Measurements from ENCODE around the gene WDFY3.

The WDFY3 gene

DNA sequence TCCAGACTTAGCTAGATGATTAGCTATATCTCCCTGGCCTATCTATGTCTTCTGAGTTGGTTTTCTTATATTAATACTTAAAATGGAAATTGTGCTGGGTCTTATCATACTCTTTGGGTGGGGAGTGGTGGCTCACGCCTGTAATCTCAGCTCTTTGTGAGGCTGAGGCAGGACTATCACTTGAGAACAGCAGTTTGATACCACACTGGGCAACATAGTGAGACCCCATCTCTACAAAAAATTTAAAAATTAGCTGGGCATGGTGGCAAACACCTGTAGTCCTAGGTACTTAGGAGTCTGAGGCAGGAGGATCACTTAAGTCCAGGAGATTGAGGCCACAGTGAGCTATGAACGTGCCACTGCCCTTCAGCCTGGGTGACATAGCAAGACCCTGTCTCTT, 30.4 kb downstream of the WDFY3 start:
- ChIA-PET POLR2A (no interaction called here), CTCF (no interaction called here)
- WGBS (ENCODE audit: insufficient coverage) = 100% methylated on average over 2 of the region's 2 CpGs
- H3K9me3 ChIP-seq (ENCODE audit: control extremely low read depth in 1 of 5, control insufficient read depth in 4 of 5, insufficient read depth in 2 of 5, low read depth in 1 of 5, low read length in 4 of 5) = peaks cover 0 to 10% (median 0%) of the 10 kb centered on the region in 5 experiments
- H3K4me1 ChIP-seq (ENCODE audit: control extremely low read depth in 1 of 4, control insufficient read depth in 4 of 4, insufficient read depth in 4 of 4, low read length in 3 of 4) = no peaks in the 10 kb centered on the region
- no peak overlapping the region for H3K27ac ChIP-seq (ENCODE audit: insufficient read depth in 1 of 2, low read depth in 1 of 2, low read length in 2 of 2, poor library complexity in 1 of 2, severe bottlenecking in 2 of 2)
- H3K27me3 ChIP-seq (replicated peaks in 2 of 5; ENCODE audit: control insufficient read depth in 4 of 5, insufficient read depth in 5 of 5, low read length in 4 of 5) = no peaks in the 10 kb centered on the region
- H3K4me3 ChIP-seq (ENCODE audit: control insufficient read depth in 1 of 7, extremely low read depth in 1 of 7, insufficient read depth in 4 of 7, low read depth in 2 of 7, low read length in 6 of 7) = no peak overlapping the region
- DNase-seq = no peak
- peaks cover 0 to 2% (median under 1%) of the 10 kb centered on the region in 4 experiments for H3K36me3 ChIP-seq (ENCODE audit: control insufficient read depth in 4 of 4, insufficient read depth in 4 of 4, low read length in 3 of 4)

DNA sequence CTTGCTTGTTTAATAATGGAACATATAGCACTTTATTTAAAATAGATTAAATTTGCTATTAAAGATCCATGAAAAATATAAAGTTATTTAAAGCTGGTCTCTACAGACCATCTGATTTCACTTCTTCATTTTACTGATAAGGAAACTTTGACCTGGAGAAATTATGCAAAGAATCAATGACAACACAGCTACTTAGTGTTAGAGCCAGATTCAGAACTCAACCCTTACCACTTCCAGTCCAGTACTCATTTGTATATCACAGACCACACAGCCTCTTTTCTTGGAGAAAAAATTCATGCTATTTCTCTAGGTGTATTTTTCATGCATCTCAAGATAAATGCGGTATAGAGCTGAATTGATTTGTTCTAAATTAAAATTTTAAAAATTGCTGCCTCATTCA, 34.0 kb downstream of the WDFY3 start:
- Histone ChIP-seq H3K36me3 (ENCODE audit: control insufficient read depth in 4 of 4, insufficient read depth in 4 of 4, low read length in 3 of 4) (peaks cover 0 to 4% (median under 1%) of the 10 kb centered on the region in 4 experiments), H3K4me1 (ENCODE audit: control extremely low read depth in 1 of 4, control insufficient read depth in 4 of 4, insufficient read depth in 4 of 4, low read length in 3 of 4) (no peaks in the 10 kb centered on the region), H3K27me3 (replicated peaks in 2 of 5; ENCODE audit: control insufficient read depth in 4 of 5, insufficient read depth in 5 of 5, low read length in 4 of 5) (no peaks in the 10 kb centered on the region), H3K9me3 (ENCODE audit: control extremely low read depth in 1 of 5, control insufficient read depth in 4 of 5, insufficient read depth in 2 of 5, low read depth in 1 of 5, low read length in 4 of 5) (no peaks in the 10 kb centered on the region), H3K4me3 (ENCODE audit: control insufficient read depth in 1 of 7, extremely low read depth in 1 of 7, insufficient read depth in 4 of 7, low read depth in 2 of 7, low read length in 6 of 7) (no peak overlapping the region), H3K27ac (ENCODE audit: insufficient read depth in 1 of 2, low read depth in 1 of 2, low read length in 2 of 2, poor library complexity in 1 of 2, severe bottlenecking in 2 of 2) (no peak overlapping the region)
- DNase-seq = no peak
- ChIA-PET CTCF (no interaction called here), POLR2A (no interaction called here)
- no CpG with 5 or more reads among the region's 1 CpG for WGBS (ENCODE audit: insufficient coverage)

DNA sequence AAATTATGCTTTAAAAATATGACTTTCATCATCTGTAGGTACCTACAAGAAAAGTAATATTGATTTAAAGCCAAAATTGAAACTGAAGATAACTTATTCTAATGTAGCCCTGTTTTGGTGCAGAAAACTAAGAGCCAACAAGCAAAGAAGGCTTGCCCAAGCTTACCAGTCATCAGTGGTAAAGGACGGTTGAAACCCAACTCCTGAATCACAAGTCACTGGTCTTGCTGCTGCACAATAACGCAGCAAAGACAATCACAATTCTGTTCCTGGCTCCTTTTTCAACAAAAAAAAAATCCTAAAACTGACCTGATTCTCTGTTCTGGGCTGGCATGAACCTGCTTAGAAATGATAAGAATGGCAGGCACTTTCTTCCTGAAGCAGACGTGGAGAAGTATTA, 34.5 kb downstream of the WDFY3 start:
- Histone ChIP-seq H3K27me3 (replicated peaks in 2 of 5; ENCODE audit: control insufficient read depth in 4 of 5, insufficient read depth in 5 of 5, low read length in 4 of 5) (no peaks in the 10 kb centered on the region), H3K4me3 (ENCODE audit: control insufficient read depth in 1 of 7, extremely low read depth in 1 of 7, insufficient read depth in 4 of 7, low read depth in 2 of 7, low read length in 6 of 7) (no peak overlapping the region), H3K36me3 (ENCODE audit: control insufficient read depth in 4 of 4, insufficient read depth in 4 of 4, low read length in 3 of 4) (peaks cover 0 to 4% (median under 1%) of the 10 kb centered on the region in 4 experiments), H3K27ac (ENCODE audit: insufficient read depth in 1 of 2, low read depth in 1 of 2, low read length in 2 of 2, poor library complexity in 1 of 2, severe bottlenecking in 2 of 2) (no peak overlapping the region), H3K9me3 (ENCODE audit: control extremely low read depth in 1 of 5, control insufficient read depth in 4 of 5, insufficient read depth in 2 of 5, low read depth in 1 of 5, low read length in 4 of 5) (no peaks in the 10 kb centered on the region), H3K4me1 (ENCODE audit: control extremely low read depth in 1 of 4, control insufficient read depth in 4 of 4, insufficient read depth in 4 of 4, low read length in 3 of 4) (no peaks in the 10 kb centered on the region)
- ChIA-PET CTCF (no interaction called here), POLR2A (no interaction called here)
- DNase-seq = no peak
- 100% methylated on average over 3 of the region's 3 CpGs for WGBS (ENCODE audit: insufficient coverage)

DNA sequence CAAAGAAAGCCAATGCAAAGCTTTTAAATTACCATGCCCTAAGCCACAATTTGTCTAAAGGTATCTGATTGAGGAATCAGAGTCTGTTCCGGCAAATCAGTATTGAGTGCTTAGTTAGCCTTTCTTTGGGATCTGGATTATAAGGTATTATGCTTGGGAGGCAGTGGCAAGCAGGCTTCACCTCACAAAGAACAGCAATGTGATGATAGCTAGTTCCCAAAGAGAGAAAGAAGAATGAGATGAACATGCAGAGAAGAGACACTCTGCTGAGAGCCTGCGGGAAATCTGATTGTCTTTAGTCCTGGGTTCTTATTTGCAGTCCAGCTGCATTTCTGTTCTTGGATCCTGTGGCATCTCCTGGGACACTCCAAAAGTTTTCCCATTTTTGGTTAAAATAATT, 35.2 kb downstream of the WDFY3 start:
- no peaks in the 10 kb centered on the region for H3K27me3 ChIP-seq (replicated peaks in 2 of 5; ENCODE audit: control insufficient read depth in 4 of 5, insufficient read depth in 5 of 5, low read length in 4 of 5)
- no peak for DNase-seq
- no peaks in the 10 kb centered on the region for H3K9me3 ChIP-seq (ENCODE audit: control extremely low read depth in 1 of 5, control insufficient read depth in 4 of 5, insufficient read depth in 2 of 5, low read depth in 1 of 5, low read length in 4 of 5)
- peaks cover 0 to 4% (median under 1%) of the 10 kb centered on the region in 4 experiments for H3K36me3 ChIP-seq (ENCODE audit: control insufficient read depth in 4 of 4, insufficient read depth in 4 of 4, low read length in 3 of 4)
- no peak overlapping the region for H3K4me3 ChIP-seq (ENCODE audit: control insufficient read depth in 1 of 7, extremely low read depth in 1 of 7, insufficient read depth in 4 of 7, low read depth in 2 of 7, low read length in 6 of 7)
- H3K4me1 ChIP-seq (ENCODE audit: control extremely low read depth in 1 of 4, control insufficient read depth in 4 of 4, insufficient read depth in 4 of 4, low read length in 3 of 4) = no peaks in the 10 kb centered on the region
- POLR2A ChIA-PET = no interaction called here
- CTCF ChIA-PET = no interaction called here
- no peak overlapping the region for H3K27ac ChIP-seq (ENCODE audit: insufficient read depth in 1 of 2, low read depth in 1 of 2, low read length in 2 of 2, poor library complexity in 1 of 2, severe bottlenecking in 2 of 2)
- WGBS (ENCODE audit: insufficient coverage) = 100% methylated on average over 1 of the region's 2 CpGs

DNA sequence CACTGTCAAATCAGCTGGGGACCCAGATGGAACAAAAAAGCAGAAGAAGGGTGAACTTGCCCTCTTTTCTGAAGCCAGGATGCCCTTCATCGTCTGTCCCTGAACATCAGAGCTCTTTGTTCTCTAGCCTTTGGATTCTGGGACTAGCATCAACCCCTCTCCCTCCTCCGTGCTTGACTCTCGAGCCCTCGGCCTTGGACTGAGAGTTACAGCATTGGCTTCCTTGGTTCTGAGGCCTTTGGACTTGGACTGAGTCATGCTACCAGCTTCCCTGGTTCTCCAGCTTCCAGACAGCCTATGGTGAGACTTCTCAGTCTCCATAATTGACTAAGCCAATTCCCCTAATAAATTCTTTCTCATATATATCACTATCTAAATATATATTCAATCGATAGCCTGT, 38.4 kb downstream of the WDFY3 start:
- 96% methylated on average over 4 of the region's 5 CpGs for WGBS (ENCODE audit: insufficient coverage)
- no peak for DNase-seq
- POLR2A ChIA-PET = no interaction called here
- Histone ChIP-seq H3K36me3 (ENCODE audit: control insufficient read depth in 4 of 4, insufficient read depth in 4 of 4, low read length in 3 of 4) (peaks cover 0 to 4% (median under 1%) of the 10 kb centered on the region in 4 experiments), H3K9me3 (ENCODE audit: control extremely low read depth in 1 of 5, control insufficient read depth in 4 of 5, insufficient read depth in 2 of 5, low read depth in 1 of 5, low read length in 4 of 5) (no peaks in the 10 kb centered on the region), H3K4me1 (ENCODE audit: control extremely low read depth in 1 of 4, control insufficient read depth in 4 of 4, insufficient read depth in 4 of 4, low read length in 3 of 4) (no peaks in the 10 kb centered on the region), H3K27ac (ENCODE audit: insufficient read depth in 1 of 2, low read depth in 1 of 2, low read length in 2 of 2, poor library complexity in 1 of 2, severe bottlenecking in 2 of 2) (no peak overlapping the region), H3K27me3 (replicated peaks in 2 of 5; ENCODE audit: control insufficient read depth in 4 of 5, insufficient read depth in 5 of 5, low read length in 4 of 5) (no peaks in the 10 kb centered on the region), H3K4me3 (ENCODE audit: control insufficient read depth in 1 of 7, extremely low read depth in 1 of 7, insufficient read depth in 4 of 7, low read depth in 2 of 7, low read length in 6 of 7) (no peak overlapping the region)
- CTCF ChIA-PET = no interaction called here

DNA sequence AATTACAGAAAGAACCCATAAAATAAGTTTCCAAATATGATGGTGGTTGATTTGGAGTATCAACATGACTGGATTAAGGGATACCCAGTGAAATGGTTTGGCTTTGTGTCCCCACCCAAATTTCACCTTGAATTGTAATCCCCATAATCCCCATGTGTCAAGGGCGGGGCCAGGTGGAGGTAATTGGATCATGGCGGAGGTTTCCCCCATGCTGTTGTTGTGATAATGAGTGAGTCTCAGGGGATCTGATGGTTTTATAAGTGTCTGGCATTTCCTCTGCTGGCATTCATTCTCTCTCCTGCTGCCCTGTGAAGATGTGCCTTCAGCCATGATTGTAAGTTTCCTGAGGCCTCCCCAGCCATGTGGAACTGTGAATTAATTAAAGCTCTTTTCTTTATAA, 39.1 kb downstream of the WDFY3 start:
- POLR2A ChIA-PET = no interaction called here
- Histone ChIP-seq H3K9me3 (ENCODE audit: control extremely low read depth in 1 of 5, control insufficient read depth in 4 of 5, insufficient read depth in 2 of 5, low read depth in 1 of 5, low read length in 4 of 5) (no peaks in the 10 kb centered on the region), H3K27me3 (replicated peaks in 2 of 5; ENCODE audit: control insufficient read depth in 4 of 5, insufficient read depth in 5 of 5, low read length in 4 of 5) (no peaks in the 10 kb centered on the region), H3K4me3 (ENCODE audit: control insufficient read depth in 1 of 7, extremely low read depth in 1 of 7, insufficient read depth in 4 of 7, low read depth in 2 of 7, low read length in 6 of 7) (no peak overlapping the region), H3K36me3 (ENCODE audit: control insufficient read depth in 4 of 4, insufficient read depth in 4 of 4, low read length in 3 of 4) (peaks cover 0 to 4% (median under 1%) of the 10 kb centered on the region in 4 experiments), H3K4me1 (ENCODE audit: control extremely low read depth in 1 of 4, control insufficient read depth in 4 of 4, insufficient read depth in 4 of 4, low read length in 3 of 4) (no peaks in the 10 kb centered on the region), H3K27ac (ENCODE audit: insufficient read depth in 1 of 2, low read depth in 1 of 2, low read length in 2 of 2, poor library complexity in 1 of 2, severe bottlenecking in 2 of 2) (no peak overlapping the region)
- CTCF ChIA-PET = no interaction called here
- no peak for DNase-seq
- no CpG with 5 or more reads among the region's 2 CpGs for WGBS (ENCODE audit: insufficient coverage)

DNA sequence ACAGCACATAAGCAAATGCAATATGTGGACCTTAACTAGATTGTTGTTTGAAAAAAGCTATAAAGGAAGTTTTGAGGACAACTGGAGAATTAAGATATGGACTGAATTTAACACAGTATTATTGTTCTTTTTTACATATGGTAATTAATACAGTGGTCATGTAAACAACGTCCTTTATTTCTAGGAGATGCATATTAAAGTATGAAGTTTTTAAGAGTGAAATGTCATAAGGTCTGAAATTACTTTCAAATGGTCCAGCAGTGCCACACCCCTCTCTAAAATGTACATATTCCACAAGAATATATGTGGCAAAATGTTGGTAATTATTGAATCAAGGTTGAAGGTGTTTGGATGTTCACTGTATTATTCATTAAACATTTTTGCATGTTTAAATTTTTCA, 40.9 kb downstream of the WDFY3 start:
- POLR2A ChIA-PET = no interaction called here
- Histone ChIP-seq H3K4me3 (ENCODE audit: control insufficient read depth in 1 of 7, extremely low read depth in 1 of 7, insufficient read depth in 4 of 7, low read depth in 2 of 7, low read length in 6 of 7) (no peak overlapping the region), H3K4me1 (ENCODE audit: control extremely low read depth in 1 of 4, control insufficient read depth in 4 of 4, insufficient read depth in 4 of 4, low read length in 3 of 4) (no peaks in the 10 kb centered on the region), H3K27me3 (replicated peaks in 2 of 5; ENCODE audit: control insufficient read depth in 4 of 5, insufficient read depth in 5 of 5, low read length in 4 of 5) (no peaks in the 10 kb centered on the region), H3K27ac (ENCODE audit: insufficient read depth in 1 of 2, low read depth in 1 of 2, low read length in 2 of 2, poor library complexity in 1 of 2, severe bottlenecking in 2 of 2) (no peak overlapping the region), H3K36me3 (ENCODE audit: control insufficient read depth in 4 of 4, insufficient read depth in 4 of 4, low read length in 3 of 4) (no peaks in the 10 kb centered on the region), H3K9me3 (ENCODE audit: control extremely low read depth in 1 of 5, control insufficient read depth in 4 of 5, insufficient read depth in 2 of 5, low read depth in 1 of 5, low read length in 4 of 5) (no peaks in the 10 kb centered on the region)
- no CpG with 5 or more reads among the region's 1 CpG for WGBS (ENCODE audit: insufficient coverage)
- DNase-seq = no peak
- CTCF ChIA-PET = no interaction called here

Data from common myeloid progenitor, CD34-positive (primary cell).